Liver (tissue), 9 donors: ENCODE measurements around the gene CREB5. TPM values are rescaled to one million over a fixed set of nuclear protein-coding genes. Genes with fewer than 3 reads are reported as not detected.

ENCODE experiments used
- DNase-seq: peaks from one replicate; pipeline ENCODE4 v3.0.0-alpha.2; 2017; ENCODE audit warnings: low spot score
- H3K27ac ChIP-seq, 2 donors: one replicate each; pipeline ENCODE4 v1.7.0; 2013; ENCODE audit warnings: inconsistent platforms in 2 of 2, low read length in 2 of 2, control low read depth in 1 of 2, low read depth in 1 of 2, mild to moderate bottlenecking in 1 of 2
- H3K27me3 ChIP-seq, 4 donors: one replicate each; pipeline versions ENCODE4 v1.6.1 to v1.7.0; 2013; ENCODE audit warnings: low read length in 3 of 4, inconsistent platforms in 1 of 4, mild to moderate bottlenecking in 1 of 4, moderate library complexity in 1 of 4; ENCODE audit not compliant: control insufficient read depth in 4 of 4, insufficient read depth in 4 of 4
- H3K36me3 ChIP-seq, 4 donors: one replicate each; pipeline versions ENCODE4 v1.6.1 to v1.7.0; 2013; ENCODE audit warnings: low read length in 3 of 4, mild to moderate bottlenecking in 3 of 4, low read depth in 1 of 4, moderate library complexity in 1 of 4; ENCODE audit not compliant: control insufficient read depth in 4 of 4, insufficient read depth in 3 of 4
- H3K4me1 ChIP-seq, 4 donors: one replicate each; pipeline versions ENCODE4 v1.6.1 to v1.7.0; 2013; ENCODE audit warnings: low read length in 3 of 4, mild to moderate bottlenecking in 3 of 4, moderate library complexity in 1 of 4; ENCODE audit not compliant: control insufficient read depth in 4 of 4, insufficient read depth in 4 of 4
- H3K4me3 ChIP-seq, 3 donors: one replicate each; pipeline versions ENCODE4 v1.6.1 to v1.7.0; 2013; ENCODE audit warnings: low read length in 3 of 3, control low read depth in 1 of 3, low read depth in 1 of 3, mild to moderate bottlenecking in 1 of 3
- H3K9ac ChIP-seq, 2 donors: one replicate each; pipeline ENCODE4 v1.7.0; 2013; ENCODE audit warnings: low read length in 2 of 2, mild to moderate bottlenecking in 2 of 2, moderate library complexity in 2 of 2, control low read depth in 1 of 2, low read depth in 1 of 2
- H3K9me3 ChIP-seq, 4 donors: one replicate each; pipeline versions ENCODE4 v1.6.1 to v1.7.0; 2013; ENCODE audit warnings: low read length in 3 of 4; ENCODE audit not compliant: control insufficient read depth in 4 of 4
- ATF3 ChIP-seq: IDR thresholded peaks from 2 replicates; pipeline ENCODE4 v1.6.1; 2016; ENCODE audit warnings: antibody characterized with exemption
- CTCF ChIP-seq: fragments of 150-350 bp; IDR thresholded peaks from 2 replicates; pipeline ENCODE4 v1.5.1; 2017; ENCODE audit warnings: improper control_type of control experiment, low read depth, low read length; ENCODE audit not compliant: missing input control
- EGR1 ChIP-seq, 2 donors: IDR thresholded peaks; 2 replicates each; pipeline ENCODE4 v1.6.1; 2016 to 2018; ENCODE audit warnings: antibody characterized with exemption in 2 of 2, low read depth in 2 of 2
- FOXA1 ChIP-seq: IDR thresholded peaks from 2 replicates; pipeline ENCODE4 v1.6.1; 2016; ENCODE audit warnings: antibody characterized with exemption
- FOXA2 ChIP-seq: IDR thresholded peaks from 2 replicates; pipeline ENCODE4 v1.6.1; 2016; ENCODE audit warnings: antibody characterized with exemption
- GABPA ChIP-seq, 2 donors: IDR thresholded peaks in 1 of 2; conservative IDR thresholded peaks in 1 of 2; 2 replicates each; pipeline ENCODE4 v1.6.1; 2016; ENCODE audit warnings: antibody characterized with exemption in 2 of 2, mild to moderate bottlenecking in 1 of 2, moderate library complexity in 1 of 2
- HNF4G ChIP-seq: IDR thresholded peaks from 2 replicates; pipeline ENCODE4 v1.6.1; 2016; ENCODE audit warnings: antibody characterized with exemption
- JUND ChIP-seq, 2 donors: IDR thresholded peaks; 2 replicates each; pipeline ENCODE4 v1.6.1; 2016; ENCODE audit warnings: antibody characterized with exemption in 2 of 2
- NR2F2 ChIP-seq: IDR thresholded peaks from 2 replicates; pipeline ENCODE4 v1.6.1; 2016; ENCODE audit warnings: antibody characterized with exemption
- REST ChIP-seq: IDR thresholded peaks from 2 replicates; pipeline ENCODE4 v1.6.1; 2016; ENCODE audit warnings: antibody characterized with exemption, mild to moderate bottlenecking
- RXRA ChIP-seq, 2 donors: IDR thresholded peaks; 2 replicates each; pipeline ENCODE4 v1.6.1; 2017 to 2018; ENCODE audit warnings: antibody characterized with exemption in 2 of 2, mild to moderate bottlenecking in 1 of 2
- TAF1 ChIP-seq: conservative IDR thresholded peaks from 2 replicates; pipeline ENCODE4 v1.6.1; 2016; ENCODE audit warnings: antibody characterized with exemption, mild to moderate bottlenecking
- ZBTB33 ChIP-seq: IDR thresholded peaks from 2 replicates; pipeline ENCODE4 v1.6.1; 2016; ENCODE audit warnings: antibody characterized with exemption
- WGBS: extraction: QIAGEN DNeasy Blood & Tissue Kit; methylation state at CpG from one replicate; pipeline ENCODE4 v1.1.7; 2013; 5-methylcytosine and 5-hydroxymethylcytosine counted together
- polyA plus RNA-seq, 2 donors: library from polyadenylated mRNA; stranded (reverse) in 1 of 2; unstranded in 1 of 2; fragments of 200-250 nt in 1 of 2; fragments of >200 nt in 1 of 2; fragmentation: Nextera tagmentation in 1 of 2; extraction: Ambion mirVana in 1 of 2; gene quantifications; one replicate each; pipeline versions ENCODE4 v1.2.1 to v1.2.3, GENCODE V29; 2013 to 2015
- total RNA-seq, 2 donors: library from RNA; depleted of rRNA; stranded (reverse); fragments of >200 nt; gene quantifications; one replicate each; pipeline ENCODE4 v1.2.3, GENCODE V29; 2014
- TF ChIP-seq, protein P1 (sequence below): IDR thresholded peaks from 2 replicates; pipeline ENCODE4 v1.6.1; 2016; ENCODE audit warnings: antibody characterized with exemption
- donor health status: healthy.
- donor health status: healthy.
- donor health status: healthy.
- donor health status: healthy.
- donor health status: healthy.

Gene CREB5
- total and polyA plus RNA-seq, 4 donors = 0.25 to 0.92 (median 0.67) TPM

GRCh38 chr7:28414453-28414852 lies 2.1 kb downstream of the CREB5 start:
- no peak overlapping the region for H3K27ac ChIP-seq
- H3K4me3 ChIP-seq = no peak overlapping the region
- no peaks in the 10 kb centered on the region for H3K9me3 ChIP-seq
- H3K9ac ChIP-seq = no peak overlapping the region
- H3K4me1 ChIP-seq = peaks cover 0 to 9% (median 7%) of the 10 kb centered on the region in 4 donors
- WGBS = 65% methylated on average over 1 of the region's 1 CpG
- H3K27me3 ChIP-seq = peaks cover 0 to 17% (median 1%) of the 10 kb centered on the region in 4 donors
- H3K36me3 ChIP-seq = no peaks in the 10 kb centered on the region
- TF ChIP-seq ZBTB33 (no peak), GABPA (IDR thresholded peaks at IDR 0.05 in 1 of 2, conservative IDR thresholded peaks at IDR 0.05 in 1 of 2) (no peak), EGR1 (IDR thresholded peaks at IDR 0.05; ENCODE audit: low read depth in 2 of 2) (no peak), CTCF (no peak), NR2F2 (no peak), TAF1 (no peak)
- no peak for DNase-seq

- WGBS = 73% methylated on average over 5 of the region's 5 CpGs
- no peak overlapping the region for H3K4me3 ChIP-seq
- H3K27me3 ChIP-seq = peaks cover 0 to 13% (median 0%) of the 10 kb centered on the region in 4 donors
- DNase-seq = no peak
- TF ChIP-seq ZBTB33 = no peak
- TF ChIP-seq REST = no peak
- TF ChIP-seq FOXA1 = no peak
- TF ChIP-seq TAF1 = no peak
- no peak for TF ChIP-seq ATF3
- TF ChIP-seq, protein P1, sequence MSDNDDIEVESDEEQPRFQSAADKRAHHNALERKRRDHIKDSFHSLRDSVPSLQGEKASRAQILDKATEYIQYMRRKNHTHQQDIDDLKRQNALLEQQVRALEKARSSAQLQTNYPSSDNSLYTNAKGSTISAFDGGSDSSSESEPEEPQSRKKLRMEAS = no peak
- TF ChIP-seq FOXA2 = no peak
- TF ChIP-seq HNF4G = no peak
- TF ChIP-seq RXRA (IDR thresholded peaks at IDR 0.05) = no peak
- no peak for TF ChIP-seq JUND (IDR thresholded peaks at IDR 0.05)
- H3K9ac ChIP-seq = no peak overlapping the region
- H3K36me3 ChIP-seq = no peaks in the 10 kb centered on the region
- H3K9me3 ChIP-seq = no peaks in the 10 kb centered on the region
- peaks cover 0 to 1% (median 0%) of the 10 kb centered on the region in 4 donors for H3K4me1 ChIP-seq
- H3K27ac ChIP-seq = no peak overlapping the region
Measured at GRCh38 chr7:28417321-28417940, 5.1 kb downstream of the CREB5 start.
